HG03558 (cell line): ENCODE results near the gene OS9.
"Not testable (repeated sequence)": the region's sequence is repeated elsewhere in the genome, so short reads cannot be mapped to it uniquely, and the experiment has no call there.

Experiments used
- ATAC-seq: cut with Tn5 transposase; IDR thresholded peaks from one replicate; pipeline ENCODE4 v1.9.1; 2021; ENCODE audit warnings: moderate number of reproducible peaks; ENCODE audit not compliant: unreplicated experiment; ENCODE audit errors: extremely low read depth

OS9 gene

GRCh38 chr12:57721846-57722608, 28.1 kb downstream of the OS9 start:
- ATAC-seq, result not testable (repeated sequence)

GRCh38 chr12:57722716-57723629, 29.0 kb downstream of the OS9 start:
- no peak for ATAC-seq

GRCh38 chr12:57723630-57723962, 29.7 kb downstream of the OS9 start:
- no peak for ATAC-seq

- no peak for ATAC-seq
These were observed 30.3 kb downstream of the OS9 start for GRCh38 chr12:57724003-57724935.

- ATAC-seq, result no peak
These were observed 31.2 kb downstream of the OS9 start for GRCh38 chr12:57724936-57725740.

GRCh38 chr12:57725851-57726150, 31.9 kb downstream of the OS9 start:
- ATAC-seq, result no peak

- no peak for ATAC-seq
These were observed 32.4 kb downstream of the OS9 start for GRCh38 chr12:57726151-57726883.

- no peak for ATAC-seq
These were observed 33.2 kb downstream of the OS9 start for GRCh38 chr12:57726884-57727757.

GRCh38 chr12:57727758-57728395, 33.9 kb downstream of the OS9 start:
- ATAC-seq, result no peak

GRCh38 chr12:57729321-57729844, 35.5 kb downstream of the OS9 start:
- ATAC-seq, result no peak

- no peak for ATAC-seq
These were observed 36.6 kb downstream of the OS9 start for GRCh38 chr12:57730336-57731067.

GRCh38 chr12:57731411-57732080, 37.6 kb downstream of the OS9 start:
- no peak for ATAC-seq

- no peak for ATAC-seq
These were observed 38.3 kb downstream of the OS9 start for GRCh38 chr12:57732270-57732669.

GRCh38 chr12:57732726-57733593, 39.0 kb downstream of the OS9 start:
- ATAC-seq, result no peak

GRCh38 chr12:57733928-57734327, 40.0 kb downstream of the OS9 start:
- no peak for ATAC-seq
